ENCODE measurements around the gene EHBP1. TPM values are rescaled to one million over a fixed set of nuclear protein-coding genes. Genes with fewer than 3 reads are reported as not detected.

EHBP1 gene
- total and polyA plus RNA-seq, 5 donors from 2014 or later: 8.5 to 25.6 (median 10.0) TPM

DNA sequence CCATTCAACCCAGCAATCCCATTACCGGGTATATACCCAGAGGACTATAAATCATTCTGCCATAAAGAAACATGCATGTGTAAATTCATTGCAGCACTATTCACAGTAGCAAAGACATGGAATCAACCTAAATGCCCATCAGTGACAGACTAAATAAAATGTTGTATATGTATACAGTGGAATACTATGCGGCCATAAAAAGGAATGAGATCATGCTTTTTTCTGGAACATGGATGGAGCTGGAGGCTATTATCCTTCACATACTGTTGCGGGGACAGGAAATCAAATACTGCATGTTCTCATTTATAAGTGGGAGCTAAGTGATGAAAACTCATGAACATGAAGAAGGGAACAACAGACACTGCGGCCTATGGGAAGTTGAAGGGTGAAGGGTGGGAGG lies 65.1 kb downstream of the EHBP1 start:
- Histone ChIP-seq H3K4me1 (ENCODE audit: control insufficient read depth, insufficient read depth, low read length, poor library complexity, severe bottlenecking) (no peaks in the 10 kb centered on the region), H3K4me3 (ENCODE audit: low read depth, low read length) (no peak overlapping the region), H3K27ac (ENCODE audit: insufficient read depth, low read length, poor library complexity, severe bottlenecking) (no peak overlapping the region), H3K9me3 (ENCODE audit: control insufficient read depth in 2 of 2, low read length in 2 of 2) (no peaks in the 10 kb centered on the region), H3K27me3 (ENCODE audit: control insufficient read depth, insufficient read depth, low read length) (no peaks in the 10 kb centered on the region), H3K36me3 (ENCODE audit: control insufficient read depth, insufficient read depth, low read length) (no peaks in the 10 kb centered on the region)
- Mint-ChIP-seq H3K27ac (no peak overlapping the region), H3K9me3 (no peaks in the 10 kb centered on the region), H3K27me3 (no peaks in the 10 kb centered on the region), H3K4me1 (peaks cover 6 to 16% (median 8%) of the 10 kb centered on the region in 4 donors), H3K4me3 (no peak overlapping the region), H3K36me3 (peaks cover 12% of the 10 kb centered on the region)
- no peak for ATAC-seq (ENCODE audit: low read depth in 2 of 2)
- no peak for DNase-seq

GRCh38 chr2:62774555-62775366 lies 69.2 kb downstream of the EHBP1 start:
- Histone ChIP-seq H3K4me3 (ENCODE audit: low read depth, low read length) (no peak overlapping the region), H3K27me3 (ENCODE audit: control insufficient read depth, insufficient read depth, low read length) (no peaks in the 10 kb centered on the region), H3K36me3 (ENCODE audit: control insufficient read depth, insufficient read depth, low read length) (no peaks in the 10 kb centered on the region), H3K4me1 (ENCODE audit: control insufficient read depth, insufficient read depth, low read length, poor library complexity, severe bottlenecking) (no peaks in the 10 kb centered on the region), H3K9me3 (ENCODE audit: control insufficient read depth in 2 of 2, low read length in 2 of 2) (no peaks in the 10 kb centered on the region), H3K27ac (ENCODE audit: insufficient read depth, low read length, poor library complexity, severe bottlenecking) (no peak overlapping the region)
- H3K27ac Mint-ChIP-seq: no peak overlapping the region
- H3K4me3 Mint-ChIP-seq: no peak overlapping the region
- peaks cover 4 to 15% (median 7%) of the 10 kb centered on the region in 4 donors for H3K4me1 Mint-ChIP-seq
- DNase-seq: peak in 2 of 3 donors; percentile 34 to 50
- peaks cover 6% of the 10 kb centered on the region for H3K36me3 Mint-ChIP-seq
- ATAC-seq (ENCODE audit: low read depth in 2 of 2): no peak
- no peaks in the 10 kb centered on the region for H3K27me3 Mint-ChIP-seq
- H3K9me3 Mint-ChIP-seq: no peaks in the 10 kb centered on the region

- no peaks in the 10 kb centered on the region for H3K36me3 Mint-ChIP-seq
- DNase-seq (no peak), ATAC-seq (ENCODE audit: low read depth in 2 of 2) (no peak)
- H3K27ac Mint-ChIP-seq: no peak overlapping the region
- peaks cover 4 to 10% (median 7%) of the 10 kb centered on the region in 4 donors for H3K4me1 Mint-ChIP-seq
- Histone ChIP-seq H3K27me3 (ENCODE audit: control insufficient read depth, insufficient read depth, low read length) (no peaks in the 10 kb centered on the region), H3K4me1 (ENCODE audit: control insufficient read depth, insufficient read depth, low read length, poor library complexity, severe bottlenecking) (no peaks in the 10 kb centered on the region), H3K9me3 (ENCODE audit: control insufficient read depth in 2 of 2, low read length in 2 of 2) (no peaks in the 10 kb centered on the region), H3K4me3 (ENCODE audit: low read depth, low read length) (no peak overlapping the region), H3K36me3 (ENCODE audit: control insufficient read depth, insufficient read depth, low read length) (no peaks in the 10 kb centered on the region), H3K27ac (ENCODE audit: insufficient read depth, low read length, poor library complexity, severe bottlenecking) (no peak overlapping the region)
- no peak overlapping the region for H3K4me3 Mint-ChIP-seq
- H3K9me3 Mint-ChIP-seq: no peaks in the 10 kb centered on the region
- H3K27me3 Mint-ChIP-seq: no peaks in the 10 kb centered on the region
Measured at GRCh38 chr2:62775367-62775668, 69.8 kb downstream of the EHBP1 start.

GRCh38 chr2:62783679-62784078 lies 78.2 kb downstream of the EHBP1 start:
- no peaks in the 10 kb centered on the region for H3K4me1 ChIP-seq (ENCODE audit: control insufficient read depth, insufficient read depth, low read length, poor library complexity, severe bottlenecking)
- peaks cover 0 to 7% (median 1%) of the 10 kb centered on the region in 4 donors for H3K4me1 Mint-ChIP-seq
- peaks cover 9% of the 10 kb centered on the region for H3K36me3 Mint-ChIP-seq
- H3K27ac ChIP-seq (ENCODE audit: insufficient read depth, low read length, poor library complexity, severe bottlenecking): no peak overlapping the region
- no peaks in the 10 kb centered on the region for H3K36me3 ChIP-seq (ENCODE audit: control insufficient read depth, insufficient read depth, low read length)
- H3K27me3 Mint-ChIP-seq: no peaks in the 10 kb centered on the region
- no peak overlapping the region for H3K4me3 ChIP-seq (ENCODE audit: low read depth, low read length)
- H3K9me3 Mint-ChIP-seq: peaks cover 0 to 4% (median 0%) of the 10 kb centered on the region in 7 donors
- H3K27ac Mint-ChIP-seq: no peak overlapping the region
- H3K9me3 ChIP-seq (ENCODE audit: control insufficient read depth in 2 of 2, low read length in 2 of 2): no peaks in the 10 kb centered on the region
- H3K4me3 Mint-ChIP-seq: no peak overlapping the region
- ATAC-seq (ENCODE audit: low read depth in 2 of 2) (no peak), DNase-seq (no peak)
- no peaks in the 10 kb centered on the region for H3K27me3 ChIP-seq (ENCODE audit: control insufficient read depth, insufficient read depth, low read length)

DNA sequence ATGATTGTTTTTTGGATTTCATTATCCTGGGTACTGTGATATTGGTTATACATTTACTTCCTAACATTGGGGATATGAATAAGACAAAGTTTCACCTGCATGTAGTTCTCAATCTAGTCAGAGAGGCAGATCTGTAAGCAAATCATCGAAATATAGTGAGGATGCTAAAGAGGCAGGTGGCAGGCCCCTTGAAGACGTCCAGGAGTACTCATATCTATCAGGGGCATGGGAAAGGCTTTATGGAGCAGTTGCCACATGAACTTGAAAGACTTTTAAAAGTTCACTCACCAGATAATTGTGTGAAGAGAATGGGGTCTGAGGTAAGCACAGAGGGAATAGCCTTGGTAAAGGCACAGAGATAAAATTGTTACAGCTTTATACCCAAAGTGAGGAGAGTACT lies 78.8 kb downstream of the EHBP1 start:
- ATAC-seq (ENCODE audit: low read depth in 2 of 2): no peak
- H3K27ac ChIP-seq (ENCODE audit: insufficient read depth, low read length, poor library complexity, severe bottlenecking): no peak overlapping the region
- no peaks in the 10 kb centered on the region for H3K27me3 ChIP-seq (ENCODE audit: control insufficient read depth, insufficient read depth, low read length)
- no peaks in the 10 kb centered on the region for H3K4me1 ChIP-seq (ENCODE audit: control insufficient read depth, insufficient read depth, low read length, poor library complexity, severe bottlenecking)
- peaks cover 9% of the 10 kb centered on the region for H3K36me3 Mint-ChIP-seq
- no peak overlapping the region for H3K4me3 Mint-ChIP-seq
- H3K27ac Mint-ChIP-seq: no peak overlapping the region
- no peaks in the 10 kb centered on the region for H3K27me3 Mint-ChIP-seq
- H3K9me3 ChIP-seq (ENCODE audit: control insufficient read depth in 2 of 2, low read length in 2 of 2): no peaks in the 10 kb centered on the region
- no peak overlapping the region for H3K4me3 ChIP-seq (ENCODE audit: low read depth, low read length)
- H3K36me3 ChIP-seq (ENCODE audit: control insufficient read depth, insufficient read depth, low read length): no peaks in the 10 kb centered on the region
- H3K9me3 Mint-ChIP-seq: peaks cover 0 to 4% (median 0%) of the 10 kb centered on the region in 7 donors
- no peak for DNase-seq
- peaks cover 0 to 10% (median 1%) of the 10 kb centered on the region in 4 donors for H3K4me1 Mint-ChIP-seq

DNA sequence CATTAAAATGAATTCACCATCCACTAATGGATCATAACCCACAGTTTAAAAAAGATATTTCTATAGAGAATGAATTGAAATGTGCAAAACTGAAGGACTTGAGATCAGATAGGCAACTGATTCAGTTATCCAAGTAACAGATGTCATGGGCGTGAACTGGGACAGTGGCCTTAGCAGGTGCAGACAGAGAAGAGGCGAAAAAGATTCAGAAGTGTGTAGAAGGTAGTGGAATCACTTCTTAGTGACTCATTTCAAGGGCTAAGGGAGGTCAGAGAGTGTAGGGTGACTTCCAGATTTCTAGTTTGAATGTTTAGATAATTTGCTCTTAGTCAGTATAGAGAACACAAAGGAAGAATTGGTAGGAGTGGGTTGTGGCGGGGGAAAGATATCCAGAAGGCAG lies 79.7 kb downstream of the EHBP1 start:
- H3K9me3 Mint-ChIP-seq: peaks cover 0 to 4% (median 0%) of the 10 kb centered on the region in 7 donors
- Histone ChIP-seq H3K27me3 (ENCODE audit: control insufficient read depth, insufficient read depth, low read length) (no peaks in the 10 kb centered on the region), H3K9me3 (ENCODE audit: control insufficient read depth in 2 of 2, low read length in 2 of 2) (no peaks in the 10 kb centered on the region), H3K36me3 (ENCODE audit: control insufficient read depth, insufficient read depth, low read length) (no peaks in the 10 kb centered on the region), H3K4me3 (ENCODE audit: low read depth, low read length) (no peak overlapping the region), H3K4me1 (ENCODE audit: control insufficient read depth, insufficient read depth, low read length, poor library complexity, severe bottlenecking) (no peaks in the 10 kb centered on the region), H3K27ac (ENCODE audit: insufficient read depth, low read length, poor library complexity, severe bottlenecking) (no peak overlapping the region)
- peaks cover 9% of the 10 kb centered on the region for H3K36me3 Mint-ChIP-seq
- ATAC-seq (ENCODE audit: low read depth in 2 of 2) (no peak), DNase-seq (no peak)
- no peak overlapping the region for H3K4me3 Mint-ChIP-seq
- no peak overlapping the region for H3K27ac Mint-ChIP-seq
- no peaks in the 10 kb centered on the region for H3K27me3 Mint-ChIP-seq
- H3K4me1 Mint-ChIP-seq: peaks cover 0 to 10% (median 4%) of the 10 kb centered on the region in 4 donors

DNA sequence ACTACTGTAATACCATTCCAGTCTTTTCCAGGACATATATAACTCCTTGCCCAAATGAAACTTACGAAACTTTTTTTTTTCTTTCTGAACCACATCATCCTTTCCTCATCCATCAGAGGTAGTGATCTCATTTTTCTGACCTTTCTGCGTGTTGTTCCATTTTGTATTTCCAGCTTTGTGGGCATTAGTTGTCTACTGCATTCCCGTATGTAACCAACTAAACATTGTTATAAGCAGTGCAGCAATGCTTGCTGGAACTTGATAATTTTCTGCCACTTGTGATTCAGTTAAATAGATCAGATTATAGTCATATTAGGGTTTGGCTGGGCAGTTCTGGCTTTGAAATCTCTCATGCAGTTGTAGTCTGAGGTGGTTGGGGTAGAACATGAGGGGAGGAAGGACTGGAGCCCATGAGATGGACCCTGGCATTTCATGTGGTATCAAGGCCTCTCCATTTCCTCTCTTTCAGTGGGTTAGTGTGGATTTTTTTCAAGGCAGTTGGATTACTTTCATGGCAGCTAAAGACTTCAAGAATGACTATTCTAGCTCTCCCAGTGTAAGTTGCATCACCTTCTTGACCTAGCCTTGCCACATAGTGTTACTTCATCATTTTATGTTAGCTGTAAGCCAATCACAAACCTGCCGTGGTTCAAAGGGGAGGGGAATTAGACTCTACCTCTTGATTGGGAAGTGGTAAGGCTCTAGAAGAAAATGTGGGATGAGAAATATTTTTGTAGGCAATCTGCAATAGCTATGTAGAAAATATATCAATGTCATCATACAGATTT lies 80.5 kb downstream of the EHBP1 start:
- H3K27ac ChIP-seq (ENCODE audit: insufficient read depth, low read length, poor library complexity, severe bottlenecking): no peak overlapping the region
- no peaks in the 10 kb centered on the region for H3K9me3 ChIP-seq (ENCODE audit: control insufficient read depth in 2 of 2, low read length in 2 of 2)

More for the DNA sequence above, 80.5 kb downstream of the EHBP1 start:
- Mint-ChIP-seq H3K27ac (peak overlapping the region in 1 of 3 donors; percentile 50), H3K9me3 (peaks cover 0 to 4% (median 0%) of the 10 kb centered on the region in 7 donors), H3K36me3 (peaks cover 9% of the 10 kb centered on the region), H3K4me1 (peaks cover 0 to 10% (median 4%) of the 10 kb centered on the region in 4 donors), H3K4me3 (no peak overlapping the region), H3K27me3 (no peaks in the 10 kb centered on the region)
- no peaks in the 10 kb centered on the region for H3K36me3 ChIP-seq (ENCODE audit: control insufficient read depth, insufficient read depth, low read length)
- no peaks in the 10 kb centered on the region for H3K4me1 ChIP-seq (ENCODE audit: control insufficient read depth, insufficient read depth, low read length, poor library complexity, severe bottlenecking)
- DNase-seq: no peak
- no peak overlapping the region for H3K4me3 ChIP-seq (ENCODE audit: low read depth, low read length)
- H3K27me3 ChIP-seq (ENCODE audit: control insufficient read depth, insufficient read depth, low read length): no peaks in the 10 kb centered on the region
- ATAC-seq (ENCODE audit: low read depth in 2 of 2): no peak

Data from CD4-positive, CD25-positive, alpha-beta regulatory T cell (primary cell).